Panc1 (cell line): ENCODE data around the gene ARMCX1.

ENCODE experiments used
- POLR2AphosphoS5 ChIP-seq: IDR thresholded peaks from 2 replicates; pipeline ENCODE4 v1.6.1; 2012; ENCODE audit warnings: mild to moderate bottlenecking, low read depth, low read length, moderate library complexity
- SIN3A ChIP-seq: IDR thresholded peaks from 2 replicates; pipeline ENCODE4 v1.6.1; 2012; ENCODE audit warnings: low read depth, mild to moderate bottlenecking, low read length, moderate library complexity, borderline replicate concordance; ENCODE audit not compliant: insufficient read depth
- TF ChIP-seq, protein P1 (sequence below): fragments of 450-650 bp; IDR thresholded peaks from 2 replicates; pipeline ENCODE4 v1.5.1; 2017; ENCODE audit warnings: mild to moderate bottlenecking

DNA sequence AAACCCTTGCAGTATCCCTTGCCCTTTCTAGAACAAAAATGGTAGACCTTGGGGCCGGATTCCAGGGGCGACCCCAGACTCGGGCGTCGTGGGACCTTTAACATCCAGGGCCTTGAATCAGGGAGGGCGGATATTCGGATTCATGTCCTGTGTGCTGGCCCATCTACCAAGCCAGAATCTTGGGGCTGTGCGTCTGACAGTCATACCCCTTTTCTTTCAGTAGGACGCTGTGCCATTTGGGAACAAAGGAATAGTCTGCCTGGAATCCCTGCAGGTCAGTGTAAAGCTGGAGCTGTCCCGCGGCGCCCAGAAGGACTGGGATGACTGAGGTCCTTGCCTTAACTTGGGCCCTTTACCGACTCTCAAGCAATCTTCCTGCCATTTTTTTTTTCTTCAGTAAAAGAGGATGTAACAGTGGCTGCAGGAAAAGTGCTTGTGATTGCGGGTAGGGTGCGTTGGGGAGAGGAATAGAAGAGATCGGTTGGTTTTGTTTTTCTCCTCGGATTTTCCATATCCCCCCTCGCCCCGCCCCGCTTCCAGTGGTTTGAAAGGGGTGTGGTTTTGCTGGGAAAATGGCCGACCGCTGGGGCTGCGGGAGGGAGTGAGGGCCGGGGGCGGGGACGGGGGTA is 518 bp downstream of the ARMCX1 start:
- TF ChIP-seq, protein P1, sequence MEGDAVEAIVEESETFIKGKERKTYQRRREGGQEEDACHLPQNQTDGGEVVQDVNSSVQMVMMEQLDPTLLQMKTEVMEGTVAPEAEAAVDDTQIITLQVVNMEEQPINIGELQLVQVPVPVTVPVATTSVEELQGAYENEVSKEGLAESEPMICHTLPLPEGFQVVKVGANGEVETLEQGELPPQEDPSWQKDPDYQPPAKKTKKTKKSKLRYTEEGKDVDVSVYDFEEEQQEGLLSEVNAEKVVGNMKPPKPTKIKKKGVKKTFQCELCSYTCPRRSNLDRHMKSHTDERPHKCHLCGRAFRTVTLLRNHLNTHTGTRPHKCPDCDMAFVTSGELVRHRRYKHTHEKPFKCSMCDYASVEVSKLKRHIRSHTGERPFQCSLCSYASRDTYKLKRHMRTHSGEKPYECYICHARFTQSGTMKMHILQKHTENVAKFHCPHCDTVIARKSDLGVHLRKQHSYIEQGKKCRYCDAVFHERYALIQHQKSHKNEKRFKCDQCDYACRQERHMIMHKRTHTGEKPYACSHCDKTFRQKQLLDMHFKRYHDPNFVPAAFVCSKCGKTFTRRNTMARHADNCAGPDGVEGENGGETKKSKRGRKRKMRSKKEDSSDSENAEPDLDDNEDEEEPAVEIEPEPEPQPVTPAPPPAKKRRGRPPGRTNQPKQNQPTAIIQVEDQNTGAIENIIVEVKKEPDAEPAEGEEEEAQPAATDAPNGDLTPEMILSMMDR: no peak
- TF ChIP-seq SIN3A (0 out of 2 replicates have a peak, but pooled peaks have one; percentile 11), POLR2AphosphoS5 (no peak)
